ENCODE data around the gene PXMP2. TPM values are rescaled to one million over a fixed set of nuclear protein-coding genes. Genes with fewer than 3 reads are reported as not detected.

Gene PXMP2
- total and polyA plus RNA-seq, 7 experiments from 2014 or later = 2.6 to 26.8 (median 5.9) TPM

DNA sequence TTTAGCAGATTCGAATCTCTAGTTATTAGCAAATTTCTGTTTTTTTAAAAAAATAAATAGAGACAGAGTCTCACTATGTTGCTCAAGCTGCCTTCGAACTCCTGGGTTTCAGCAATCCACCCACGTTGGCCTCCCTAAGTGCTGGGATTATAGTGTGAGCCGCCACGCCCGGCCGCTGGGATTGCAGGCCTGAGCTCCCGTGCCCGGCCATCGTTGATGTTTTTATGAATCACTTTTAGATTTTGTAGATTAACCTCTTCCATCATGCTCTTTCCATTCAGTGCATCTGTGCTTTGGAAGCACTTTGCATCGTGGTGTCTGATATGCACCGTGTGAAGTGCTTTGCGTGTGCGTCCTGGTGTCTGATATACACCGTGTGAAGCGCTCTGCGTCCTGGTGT, 44.2 kb downstream of the PXMP2 start:
- Mint-ChIP-seq H3K4me3 (peak overlapping the region in 1 of 10 donors; percentile 0), H3K27me3 (no peaks in the 10 kb centered on the region), H3K36me3 (peaks cover 22 to 71% (median 44%) of the 10 kb centered on the region in 5 donors), H3K4me1 (peaks cover 0 to 15% (median 5%) of the 10 kb centered on the region in 7 donors), H3K27ac (peak overlapping the region in 1 of 9 donors; percentile 0), H3K9me3 (peaks cover 0 to 3% (median 0%) of the 10 kb centered on the region in 11 donors)
- intact Hi-C loops (cut with micrococcal nuclease) = no loop called here
- Histone ChIP-seq H3K36me3 (ENCODE audit: control insufficient read depth in 2 of 3, insufficient read depth in 3 of 3, low read length in 3 of 3) (peaks cover 16 to 94% (median 33%) of the 10 kb centered on the region in 3 experiments), H3K4me3 (ENCODE audit: low read length) (no peak overlapping the region), H3K27me3 (ENCODE audit: control insufficient read depth in 2 of 2, insufficient read depth in 2 of 2, low read length in 2 of 2) (no peaks in the 10 kb centered on the region), H3K27ac (ENCODE audit: low read depth, low read length) (no peak overlapping the region), H3K4me1 (ENCODE audit: control insufficient read depth in 2 of 2, insufficient read depth in 2 of 2, low read length in 2 of 2) (no peaks in the 10 kb centered on the region), H3K9me3 (ENCODE audit: control insufficient read depth in 2 of 3, low read length in 3 of 3) (no peaks in the 10 kb centered on the region)
- ChIA-PET POLR2A (no interaction called here), CTCF (no interaction called here)
- DNase-seq (no peak), ATAC-seq (no peak)

GRCh38 chr12:132734206-132734605, 46.8 kb downstream of the PXMP2 start:
- ChIA-PET POLR2A (no interaction called here), CTCF (no interaction called here)
- H3K36me3 Mint-ChIP-seq = peaks cover 22 to 64% (median 44%) of the 10 kb centered on the region in 5 donors

GRCh38 chr12:132735496-132735895, 48.1 kb downstream of the PXMP2 start:
- CTCF ChIA-PET = no interaction called here
- Histone ChIP-seq H3K27ac (ENCODE audit: low read depth, low read length) (no peak overlapping the region), H3K4me1 (ENCODE audit: control insufficient read depth in 2 of 2, insufficient read depth in 2 of 2, low read length in 2 of 2) (no peaks in the 10 kb centered on the region), H3K9me3 (ENCODE audit: control insufficient read depth in 2 of 3, low read length in 3 of 3) (no peaks in the 10 kb centered on the region), H3K36me3 (ENCODE audit: control insufficient read depth in 2 of 3, insufficient read depth in 3 of 3, low read length in 3 of 3) (peaks cover 25 to 97% (median 37%) of the 10 kb centered on the region in 3 experiments), H3K27me3 (ENCODE audit: control insufficient read depth in 2 of 2, insufficient read depth in 2 of 2, low read length in 2 of 2) (no peaks in the 10 kb centered on the region), H3K4me3 (ENCODE audit: low read length) (no peak overlapping the region)
- Mint-ChIP-seq H3K4me1 (peaks cover 0 to 8% (median 0%) of the 10 kb centered on the region in 7 donors), H3K27me3 (no peaks in the 10 kb centered on the region), H3K36me3 (peaks cover 25 to 71% (median 35%) of the 10 kb centered on the region in 5 donors), H3K9me3 (peaks cover 0 to 3% (median 0%) of the 10 kb centered on the region in 11 donors), H3K4me3 (no peak overlapping the region), H3K27ac (no peak overlapping the region)
- no peak for DNase-seq
- intact Hi-C loops (cut with micrococcal nuclease) = no loop called here
- POLR2A ChIA-PET = interaction anchor here (0.5 kb wide), 1 partner anchor 14 kb away, joined by 4 read pairs; no protein-coding TSS in a partner anchor
- no peak for ATAC-seq

More at GRCh38 chr12:132734206-132734605, 46.8 kb downstream of the PXMP2 start:
- H3K27ac ChIP-seq (ENCODE audit: low read depth, low read length) = no peak overlapping the region
- no peaks in the 10 kb centered on the region for H3K4me1 ChIP-seq (ENCODE audit: control insufficient read depth in 2 of 2, insufficient read depth in 2 of 2, low read length in 2 of 2)
- H3K27me3 ChIP-seq (ENCODE audit: control insufficient read depth in 2 of 2, insufficient read depth in 2 of 2, low read length in 2 of 2) = no peaks in the 10 kb centered on the region
- peaks cover 0 to 15% (median 5%) of the 10 kb centered on the region in 7 donors for H3K4me1 Mint-ChIP-seq
- intact Hi-C loops (cut with micrococcal nuclease) = no loop called here
- H3K27ac Mint-ChIP-seq = no peak overlapping the region
- peaks cover 21 to 94% (median 26%) of the 10 kb centered on the region in 3 experiments for H3K36me3 ChIP-seq (ENCODE audit: control insufficient read depth in 2 of 3, insufficient read depth in 3 of 3, low read length in 3 of 3)
- peaks cover 0 to 3% (median 0%) of the 10 kb centered on the region in 11 donors for H3K9me3 Mint-ChIP-seq
- no peak overlapping the region for H3K4me3 ChIP-seq (ENCODE audit: low read length)
- no peak overlapping the region for H3K4me3 Mint-ChIP-seq
- no peaks in the 10 kb centered on the region for H3K9me3 ChIP-seq (ENCODE audit: control insufficient read depth in 2 of 3, low read length in 3 of 3)
- DNase-seq (no peak), ATAC-seq (no peak)
- no peaks in the 10 kb centered on the region for H3K27me3 Mint-ChIP-seq

DNA sequence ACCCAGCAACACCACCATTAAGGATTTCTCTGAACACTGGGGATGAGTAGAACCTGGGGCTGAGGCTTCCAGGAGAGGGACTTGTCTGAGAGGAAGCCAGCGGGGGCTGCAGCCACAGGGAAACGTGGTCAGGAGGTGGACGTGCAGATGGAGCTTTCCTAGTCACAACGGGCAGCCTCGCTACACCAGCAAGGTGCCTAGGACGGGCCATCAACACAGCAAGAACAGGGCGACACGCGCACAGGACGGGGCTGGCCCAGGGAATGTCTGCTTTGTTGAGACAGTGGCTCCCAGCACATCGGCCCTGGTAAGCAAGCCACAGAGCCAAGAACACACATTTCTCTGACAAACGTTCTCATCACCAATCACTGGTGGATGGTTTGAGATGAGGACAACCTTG, 49.0 kb downstream of the PXMP2 start:
- peaks cover 0 to 3% (median 0%) of the 10 kb centered on the region in 11 donors for H3K9me3 Mint-ChIP-seq
- no peak overlapping the region for H3K4me3 Mint-ChIP-seq
- intact Hi-C loops (cut with micrococcal nuclease) = no loop called here
- H3K9me3 ChIP-seq (ENCODE audit: control insufficient read depth in 2 of 3, low read length in 3 of 3) = no peaks in the 10 kb centered on the region
- ChIA-PET POLR2A (no interaction called here), CTCF (no interaction called here)
- DNase-seq = no peak
- no peaks in the 10 kb centered on the region for H3K27me3 Mint-ChIP-seq
- H3K4me1 Mint-ChIP-seq = peaks cover 0 to 6% (median 0%) of the 10 kb centered on the region in 7 donors
- H3K36me3 Mint-ChIP-seq = peaks cover 25 to 76% (median 31%) of the 10 kb centered on the region in 5 donors
- ATAC-seq = no peak
- H3K4me3 ChIP-seq (ENCODE audit: low read length) = no peak overlapping the region
- H3K4me1 ChIP-seq (ENCODE audit: control insufficient read depth in 2 of 2, insufficient read depth in 2 of 2, low read length in 2 of 2) = no peaks in the 10 kb centered on the region
- no peak overlapping the region for H3K27ac Mint-ChIP-seq
- H3K27ac ChIP-seq (ENCODE audit: low read depth, low read length) = no peak overlapping the region
- no peaks in the 10 kb centered on the region for H3K27me3 ChIP-seq (ENCODE audit: control insufficient read depth in 2 of 2, insufficient read depth in 2 of 2, low read length in 2 of 2)
- H3K36me3 ChIP-seq (ENCODE audit: control insufficient read depth in 2 of 3, insufficient read depth in 3 of 3, low read length in 3 of 3) = peaks cover 25 to 97% (median 39%) of the 10 kb centered on the region in 3 experiments

- POLR2A ChIA-PET = no interaction called here
- Histone ChIP-seq H3K36me3 (ENCODE audit: control insufficient read depth in 2 of 3, insufficient read depth in 3 of 3, low read length in 3 of 3) (peaks cover 25 to 97% (median 35%) of the 10 kb centered on the region in 3 experiments), H3K27ac (ENCODE audit: low read depth, low read length) (no peak overlapping the region), H3K4me3 (ENCODE audit: low read length) (no peak overlapping the region), H3K4me1 (ENCODE audit: control insufficient read depth in 2 of 2, insufficient read depth in 2 of 2, low read length in 2 of 2) (no peaks in the 10 kb centered on the region), H3K27me3 (ENCODE audit: control insufficient read depth in 2 of 2, insufficient read depth in 2 of 2, low read length in 2 of 2) (no peaks in the 10 kb centered on the region), H3K9me3 (ENCODE audit: control insufficient read depth in 2 of 3, low read length in 3 of 3) (no peaks in the 10 kb centered on the region)
- DNase-seq = no peak
- Mint-ChIP-seq H3K36me3 (peaks cover 22 to 76% (median 27%) of the 10 kb centered on the region in 5 donors), H3K4me1 (peaks cover 0 to 6% (median 0%) of the 10 kb centered on the region in 7 donors), H3K27me3 (no peaks in the 10 kb centered on the region), H3K4me3 (no peak overlapping the region), H3K9me3 (no peaks in the 10 kb centered on the region), H3K27ac (no peak overlapping the region)
- CTCF ChIA-PET = no interaction called here
- ATAC-seq = no peak
- intact Hi-C loops (cut with micrococcal nuclease) = no loop called here
These were observed 49.5 kb downstream of the PXMP2 start for GRCh38 chr12:132736913-132737312.

DNA sequence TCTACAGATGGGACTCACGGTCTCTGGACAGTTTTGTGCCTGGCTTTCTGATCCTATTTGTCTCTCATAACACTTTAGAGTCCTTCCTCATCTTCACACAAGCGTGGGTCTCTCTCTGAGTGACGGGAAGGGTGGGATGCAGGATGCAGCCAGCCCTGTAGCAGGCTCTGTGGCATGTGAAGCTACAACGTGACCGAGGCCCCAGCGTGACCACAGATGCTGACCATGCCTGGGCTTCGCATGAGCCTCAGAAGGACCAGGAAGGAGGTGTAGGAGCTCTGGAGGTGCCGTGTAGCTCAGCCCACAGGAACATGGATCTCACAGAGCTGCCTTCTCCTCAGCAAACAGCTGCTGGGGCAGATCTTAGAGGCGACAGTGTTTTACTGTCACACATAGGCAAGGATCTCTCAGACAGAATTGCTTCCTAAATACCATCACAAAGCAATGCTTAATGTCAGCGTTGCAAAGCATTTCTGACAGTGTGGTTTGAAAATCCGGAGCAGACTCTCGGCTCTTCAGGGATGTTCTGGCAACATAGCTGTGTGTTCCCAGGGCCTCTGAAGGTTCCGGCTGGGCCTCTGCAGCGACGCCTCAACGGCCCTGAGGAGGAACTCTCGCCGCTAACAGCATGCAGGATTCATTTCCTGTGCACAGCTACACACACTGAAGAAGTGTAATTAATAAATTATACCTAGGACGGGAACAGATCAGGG, 52.4 kb downstream of the PXMP2 start:
- Histone ChIP-seq H3K4me1 (ENCODE audit: control insufficient read depth in 2 of 2, insufficient read depth in 2 of 2, low read length in 2 of 2) (peaks cover 0 to 6% of the 10 kb centered on the region in 2 donors), H3K36me3 (ENCODE audit: control insufficient read depth in 2 of 3, insufficient read depth in 3 of 3, low read length in 3 of 3) (peaks cover 19 to 96% (median 41%) of the 10 kb centered on the region in 3 experiments), H3K27me3 (ENCODE audit: control insufficient read depth in 2 of 2, insufficient read depth in 2 of 2, low read length in 2 of 2) (no peaks in the 10 kb centered on the region), H3K27ac (ENCODE audit: low read depth, low read length) (no peak overlapping the region), H3K9me3 (ENCODE audit: control insufficient read depth in 2 of 3, low read length in 3 of 3) (no peaks in the 10 kb centered on the region), H3K4me3 (ENCODE audit: low read length) (no peak overlapping the region)
- DNase-seq = no peak
- ChIA-PET POLR2A (interaction anchor here (0.5 kb wide), 1 partner anchor 11 kb away, joined by 3 read pairs; no protein-coding TSS in a partner anchor), CTCF (interaction anchor here (0.9 kb wide), 1 partner anchor 25 kb away, joined by 3 read pairs; no protein-coding TSS in a partner anchor)
- no peak for ATAC-seq
- Mint-ChIP-seq H3K9me3 (peaks cover 0 to 3% (median 0%) of the 10 kb centered on the region in 11 donors), H3K27me3 (no peaks in the 10 kb centered on the region), H3K4me3 (no peak overlapping the region), H3K27ac (no peak overlapping the region), H3K4me1 (peaks cover 4 to 15% (median 10%) of the 10 kb centered on the region in 7 donors), H3K36me3 (peaks cover 17 to 73% (median 30%) of the 10 kb centered on the region in 5 donors)
- intact Hi-C loops (cut with micrococcal nuclease) = no loop called here

All from naive thymus-derived CD4-positive, alpha-beta T cell (primary cell).